GM21367 (cell line): ENCODE measurements around the gene LIPA.
"Not testable (repeated sequence)": the region's sequence is repeated elsewhere in the genome, so short reads cannot be mapped to it uniquely, and the experiment has no call there.

ENCODE experiments used
- ATAC-seq: cut with Tn5 transposase; IDR thresholded peaks from one replicate; pipeline ENCODE4 v1.9.1; 2021; ENCODE audit not compliant: unreplicated experiment

LIPA gene

GRCh38 chr10:89171263-89171872, 80.2 kb downstream of the LIPA start:
- ATAC-seq, result no peak

- ATAC-seq, result not testable (repeated sequence)
Measured at GRCh38 chr10:89168354-89168900, 83.1 kb downstream of the LIPA start.

GRCh38 chr10:89167915-89168314, 83.7 kb downstream of the LIPA start:
- ATAC-seq, result no peak

GRCh38 chr10:89165923-89166322, 85.7 kb downstream of the LIPA start:
- no peak for ATAC-seq

GRCh38 chr10:89164920-89165319, 86.7 kb downstream of the LIPA start:
- ATAC-seq, result no peak

GRCh38 chr10:89164080-89164479, 87.5 kb downstream of the LIPA start:
- ATAC-seq, result no peak
